ENCODE data around the gene ATF5.

DNA sequence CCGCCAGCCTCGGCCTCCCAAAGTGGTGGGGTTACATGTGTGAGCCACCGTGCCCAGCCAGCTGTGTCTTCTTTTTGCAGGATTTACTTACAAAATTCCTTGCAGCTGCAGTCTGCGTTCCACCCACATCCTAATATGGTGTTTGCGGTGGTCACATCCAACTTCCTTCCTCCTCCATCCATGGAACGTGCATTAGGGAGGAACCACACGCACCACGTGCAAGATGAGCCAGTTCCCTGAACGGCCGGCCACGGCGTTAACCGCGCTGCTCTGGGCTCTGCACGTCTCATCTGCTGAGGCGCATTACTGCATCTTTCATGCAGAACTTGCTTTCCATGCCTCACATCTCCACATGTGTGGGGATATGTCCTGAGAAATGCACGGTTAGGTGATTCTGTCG, 45.0 kb downstream of the ATF5 start:
- TF ChIP-seq, protein P1, sequence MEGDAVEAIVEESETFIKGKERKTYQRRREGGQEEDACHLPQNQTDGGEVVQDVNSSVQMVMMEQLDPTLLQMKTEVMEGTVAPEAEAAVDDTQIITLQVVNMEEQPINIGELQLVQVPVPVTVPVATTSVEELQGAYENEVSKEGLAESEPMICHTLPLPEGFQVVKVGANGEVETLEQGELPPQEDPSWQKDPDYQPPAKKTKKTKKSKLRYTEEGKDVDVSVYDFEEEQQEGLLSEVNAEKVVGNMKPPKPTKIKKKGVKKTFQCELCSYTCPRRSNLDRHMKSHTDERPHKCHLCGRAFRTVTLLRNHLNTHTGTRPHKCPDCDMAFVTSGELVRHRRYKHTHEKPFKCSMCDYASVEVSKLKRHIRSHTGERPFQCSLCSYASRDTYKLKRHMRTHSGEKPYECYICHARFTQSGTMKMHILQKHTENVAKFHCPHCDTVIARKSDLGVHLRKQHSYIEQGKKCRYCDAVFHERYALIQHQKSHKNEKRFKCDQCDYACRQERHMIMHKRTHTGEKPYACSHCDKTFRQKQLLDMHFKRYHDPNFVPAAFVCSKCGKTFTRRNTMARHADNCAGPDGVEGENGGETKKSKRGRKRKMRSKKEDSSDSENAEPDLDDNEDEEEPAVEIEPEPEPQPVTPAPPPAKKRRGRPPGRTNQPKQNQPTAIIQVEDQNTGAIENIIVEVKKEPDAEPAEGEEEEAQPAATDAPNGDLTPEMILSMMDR (IDR thresholded peaks at IDR 0.05; ENCODE audit: insufficient read depth, low read depth, low read length), result no peak
- no peak for TF ChIP-seq EZH2 (IDR thresholded peaks at IDR 0.05; ENCODE audit: insufficient read depth, low read length)

Data from astrocyte (in vitro differentiated cells and primary cell).